ENCODE data around the gene PTCD3. TPM values are rescaled to one million over a fixed set of nuclear protein-coding genes. Genes with fewer than 3 reads are reported as not detected.

The PTCD3 gene
- total RNA-seq, 2 donors from 2014 or later: 96.2 to 108 TPM

DNA sequence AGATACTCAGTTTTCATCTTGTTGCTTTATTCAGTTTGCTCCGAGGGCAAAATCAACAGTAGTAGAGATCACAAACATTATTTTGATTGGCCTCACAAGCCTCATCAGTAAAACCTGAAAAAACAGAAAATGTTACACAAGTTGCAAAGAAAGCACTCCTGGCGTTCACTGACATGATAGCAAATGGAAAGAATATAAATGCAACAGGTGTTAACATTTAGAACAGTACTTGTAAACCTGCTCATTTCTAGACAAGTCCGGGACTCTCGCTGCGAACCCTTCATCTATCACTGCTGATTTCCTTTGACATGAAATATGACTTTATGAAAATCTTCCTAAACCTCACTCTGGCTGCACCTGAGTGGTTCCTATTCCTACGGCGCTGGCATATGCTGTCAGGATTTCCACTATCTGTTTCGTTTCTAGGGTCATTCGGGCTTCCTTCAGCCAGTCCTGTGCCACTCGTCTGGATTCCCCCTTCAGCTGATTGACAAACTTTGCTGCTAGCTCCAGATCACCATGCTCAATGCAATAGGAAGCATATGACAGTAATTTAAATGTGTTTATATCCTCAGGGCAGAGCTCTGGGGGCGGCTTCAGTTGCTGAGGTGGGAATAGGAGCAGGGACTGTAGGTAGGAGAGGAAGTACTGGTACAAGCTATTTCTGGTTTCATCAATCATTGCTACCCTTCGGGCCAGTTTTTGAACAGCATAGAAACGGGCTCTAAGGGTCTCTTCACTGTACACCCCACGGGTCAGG lies 38.1 kb downstream of the PTCD3 start:
- no peaks in the 10 kb centered on the region for H3K4me1 ChIP-seq
- TF ChIP-seq, protein P1, sequence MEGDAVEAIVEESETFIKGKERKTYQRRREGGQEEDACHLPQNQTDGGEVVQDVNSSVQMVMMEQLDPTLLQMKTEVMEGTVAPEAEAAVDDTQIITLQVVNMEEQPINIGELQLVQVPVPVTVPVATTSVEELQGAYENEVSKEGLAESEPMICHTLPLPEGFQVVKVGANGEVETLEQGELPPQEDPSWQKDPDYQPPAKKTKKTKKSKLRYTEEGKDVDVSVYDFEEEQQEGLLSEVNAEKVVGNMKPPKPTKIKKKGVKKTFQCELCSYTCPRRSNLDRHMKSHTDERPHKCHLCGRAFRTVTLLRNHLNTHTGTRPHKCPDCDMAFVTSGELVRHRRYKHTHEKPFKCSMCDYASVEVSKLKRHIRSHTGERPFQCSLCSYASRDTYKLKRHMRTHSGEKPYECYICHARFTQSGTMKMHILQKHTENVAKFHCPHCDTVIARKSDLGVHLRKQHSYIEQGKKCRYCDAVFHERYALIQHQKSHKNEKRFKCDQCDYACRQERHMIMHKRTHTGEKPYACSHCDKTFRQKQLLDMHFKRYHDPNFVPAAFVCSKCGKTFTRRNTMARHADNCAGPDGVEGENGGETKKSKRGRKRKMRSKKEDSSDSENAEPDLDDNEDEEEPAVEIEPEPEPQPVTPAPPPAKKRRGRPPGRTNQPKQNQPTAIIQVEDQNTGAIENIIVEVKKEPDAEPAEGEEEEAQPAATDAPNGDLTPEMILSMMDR (IDR thresholded peaks at IDR 0.05): no peak
- peaks cover 15% of the 10 kb centered on the region for H3K36me3 ChIP-seq
- H3K9ac ChIP-seq (ENCODE audit: low read depth in 2 of 2, low read length in 2 of 2): no peak overlapping the region
- intact Hi-C loops (cut with DNase I): no loop called here
- H3K4me3 ChIP-seq: no peak overlapping the region
- H3K9me3 ChIP-seq: no peaks in the 10 kb centered on the region
- H3K27ac ChIP-seq: no peak overlapping the region
- DNase-seq: no peak
- no peaks in the 10 kb centered on the region for H3K27me3 ChIP-seq

DNA sequence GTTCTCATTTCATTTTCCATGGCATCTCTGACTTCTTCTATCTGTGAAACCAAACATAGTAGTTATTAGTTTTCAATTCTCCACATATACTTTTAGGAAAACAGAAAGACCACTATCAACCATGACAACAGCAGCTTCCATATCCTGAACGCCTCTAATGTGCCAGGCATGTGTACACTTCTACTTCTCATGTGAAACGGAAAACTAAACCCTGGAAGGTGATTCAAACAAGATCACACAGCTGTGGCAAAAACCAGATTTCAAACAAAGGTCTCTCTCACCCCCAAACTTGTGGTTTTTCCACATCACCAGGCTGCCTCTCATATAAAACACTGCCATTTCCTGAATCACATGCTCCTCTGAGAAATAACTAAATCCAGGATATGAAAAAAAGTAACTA lies 41.8 kb downstream of the PTCD3 start:
- no peak for DNase-seq
- no peaks in the 10 kb centered on the region for H3K9me3 ChIP-seq
- TF ChIP-seq, protein P1 (IDR thresholded peaks at IDR 0.05): no peak
- H3K36me3 ChIP-seq: peaks cover 15% of the 10 kb centered on the region
- H3K9ac ChIP-seq (ENCODE audit: low read depth in 2 of 2, low read length in 2 of 2): no peak overlapping the region
- intact Hi-C loops (cut with DNase I): no loop called here
- H3K4me1 ChIP-seq: no peaks in the 10 kb centered on the region
- H3K27me3 ChIP-seq: no peaks in the 10 kb centered on the region
- no peak overlapping the region for H3K27ac ChIP-seq
- no peak overlapping the region for H3K4me3 ChIP-seq

DNA sequence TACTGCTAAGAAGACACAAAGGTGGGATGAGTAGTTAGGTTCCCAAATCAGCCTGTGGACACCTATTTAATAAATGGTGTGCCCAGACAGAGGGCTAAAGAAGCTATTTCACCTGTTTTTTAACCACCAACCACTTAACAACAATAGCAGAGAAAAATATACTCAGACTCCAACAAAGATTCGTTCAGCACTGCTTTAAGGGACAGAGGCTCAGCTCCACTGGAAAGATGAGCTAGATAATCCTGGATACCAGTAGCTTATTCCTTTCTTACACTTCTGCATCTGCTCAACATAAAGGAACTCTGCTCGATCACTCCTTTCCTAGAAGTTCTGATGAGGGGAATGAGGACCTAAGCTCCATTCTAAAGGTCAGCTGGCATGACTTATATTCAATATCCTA lies 44.5 kb downstream of the PTCD3 start:
- Histone ChIP-seq H3K9ac (ENCODE audit: low read depth in 2 of 2, low read length in 2 of 2) (no peak overlapping the region), H3K36me3 (peaks cover 14% of the 10 kb centered on the region), H3K4me3 (no peak overlapping the region), H3K9me3 (no peaks in the 10 kb centered on the region), H3K27ac (no peak overlapping the region), H3K4me1 (no peaks in the 10 kb centered on the region), H3K27me3 (no peaks in the 10 kb centered on the region)
- TF ChIP-seq, protein P1 (IDR thresholded peaks at IDR 0.05): no peak
- no peak for DNase-seq
- intact Hi-C loops (cut with DNase I): no loop called here

DNA sequence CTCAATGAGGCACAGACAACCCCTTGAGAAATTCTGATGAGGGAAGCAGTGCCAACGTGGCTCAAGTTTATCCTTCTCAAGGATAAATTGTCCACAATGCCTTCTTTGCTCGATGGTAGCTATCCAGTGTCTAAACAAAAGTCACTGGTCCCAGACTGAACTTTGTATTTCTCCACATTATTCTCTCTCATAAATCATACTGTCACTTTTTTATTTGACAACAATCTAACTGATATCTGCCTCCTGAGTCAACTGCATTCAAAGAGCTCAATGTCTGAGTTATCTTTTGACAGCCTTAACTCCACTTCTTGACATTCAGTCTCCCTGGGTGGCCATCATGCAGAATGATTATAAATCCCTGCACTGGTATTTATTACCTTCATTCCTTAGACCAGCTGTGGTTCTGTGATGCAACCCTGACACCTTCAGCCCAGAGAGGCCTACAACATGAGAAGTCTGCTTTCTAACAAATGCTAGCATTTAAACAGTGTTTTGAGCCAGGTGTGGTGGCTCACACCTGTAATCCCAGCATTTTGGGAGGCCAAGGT lies 51.0 kb downstream of the PTCD3 start:
- no peak overlapping the region for H3K4me3 ChIP-seq
- H3K27me3 ChIP-seq: no peaks in the 10 kb centered on the region
- no peaks in the 10 kb centered on the region for H3K9me3 ChIP-seq
- TF ChIP-seq, protein P1 (IDR thresholded peaks at IDR 0.05): no peak
- no peak overlapping the region for H3K9ac ChIP-seq (ENCODE audit: low read depth in 2 of 2, low read length in 2 of 2)
- no peaks in the 10 kb centered on the region for H3K4me1 ChIP-seq
- intact Hi-C loops (cut with DNase I): no loop called here
- no peak for DNase-seq
- no peaks in the 10 kb centered on the region for H3K36me3 ChIP-seq
- H3K27ac ChIP-seq: no peak overlapping the region

DNA sequence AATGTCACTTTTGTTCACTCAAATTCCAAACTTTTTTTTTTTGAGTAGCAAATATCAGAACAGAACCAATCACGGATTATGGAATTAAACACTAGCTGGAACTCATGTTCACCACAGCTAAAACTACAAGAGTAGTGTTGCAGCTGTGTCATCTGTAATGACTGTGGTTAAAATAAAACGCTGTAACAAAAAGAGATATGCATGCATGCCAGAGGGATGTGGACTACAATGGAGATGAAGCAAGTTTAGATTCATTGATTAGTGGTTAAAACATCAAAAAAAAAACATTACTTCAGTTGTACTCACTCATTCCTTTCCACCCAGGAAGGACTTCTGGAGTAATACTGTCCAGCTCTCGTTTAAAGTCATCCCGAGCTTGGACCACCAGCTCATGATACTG lies 52.3 kb downstream of the PTCD3 start:
- no peaks in the 10 kb centered on the region for H3K36me3 ChIP-seq
- no peaks in the 10 kb centered on the region for H3K4me1 ChIP-seq
- no peak overlapping the region for H3K9ac ChIP-seq (ENCODE audit: low read depth in 2 of 2, low read length in 2 of 2)
- H3K9me3 ChIP-seq: no peaks in the 10 kb centered on the region
- DNase-seq: no peak
- no peak overlapping the region for H3K27ac ChIP-seq
- H3K4me3 ChIP-seq: no peak overlapping the region
- no peaks in the 10 kb centered on the region for H3K27me3 ChIP-seq
- TF ChIP-seq, protein P1 (IDR thresholded peaks at IDR 0.05): no peak
- intact Hi-C loops (cut with DNase I): no loop called here
